Adrenal gland (tissue), 5 donors: ENCODE results near the gene MED20.

ENCODE experiments used
- POLR2A ChIP-seq, 2 donors: fragments of 450-650 bp; IDR thresholded peaks; one replicate each; pipeline ENCODE4 v1.6.1; 2017; ENCODE audit warnings: antibody characterized with exemption in 2 of 2, mild to moderate bottlenecking in 2 of 2, moderate library complexity in 1 of 2
- TF ChIP-seq, protein P1 (sequence below), 6 experiments: fragments of 450-650 bp in 4 of 6; fragments of 200-600 bp in 2 of 6; sonication (generic) in 1 of 6; IDR thresholded peaks; 1 replicate in 5 of 6; 2 replicates in 1 of 6; pipeline versions ENCODE4 v1.5.1 to v1.8.0; 2016 to 2021; ENCODE audit warnings: antibody characterized with exemption in 6 of 6, mild to moderate bottlenecking in 2 of 6, moderate library complexity in 1 of 6
- donor health status: DM: no; HTN: no; CAD: no.

DNA sequence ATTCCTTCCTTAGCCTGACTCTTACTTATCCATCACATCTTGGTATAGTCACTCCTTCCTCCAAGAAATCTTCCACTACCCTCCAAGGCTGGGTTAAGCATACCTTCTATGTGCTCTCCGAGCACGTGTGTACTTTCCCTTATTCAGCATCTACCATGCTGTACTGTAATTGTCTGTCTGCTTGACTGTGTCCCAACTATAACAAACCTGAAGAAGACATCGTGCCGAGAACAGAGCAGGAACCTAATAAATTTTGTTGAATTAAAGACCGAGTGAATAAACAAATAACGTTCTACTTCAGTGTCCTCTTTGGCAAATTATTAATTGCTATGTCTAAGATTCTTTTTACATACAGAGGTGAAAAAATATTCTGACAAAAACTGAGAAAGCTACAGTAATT lies 61.6 kb downstream of the MED20 start:
- TF ChIP-seq, protein P1, sequence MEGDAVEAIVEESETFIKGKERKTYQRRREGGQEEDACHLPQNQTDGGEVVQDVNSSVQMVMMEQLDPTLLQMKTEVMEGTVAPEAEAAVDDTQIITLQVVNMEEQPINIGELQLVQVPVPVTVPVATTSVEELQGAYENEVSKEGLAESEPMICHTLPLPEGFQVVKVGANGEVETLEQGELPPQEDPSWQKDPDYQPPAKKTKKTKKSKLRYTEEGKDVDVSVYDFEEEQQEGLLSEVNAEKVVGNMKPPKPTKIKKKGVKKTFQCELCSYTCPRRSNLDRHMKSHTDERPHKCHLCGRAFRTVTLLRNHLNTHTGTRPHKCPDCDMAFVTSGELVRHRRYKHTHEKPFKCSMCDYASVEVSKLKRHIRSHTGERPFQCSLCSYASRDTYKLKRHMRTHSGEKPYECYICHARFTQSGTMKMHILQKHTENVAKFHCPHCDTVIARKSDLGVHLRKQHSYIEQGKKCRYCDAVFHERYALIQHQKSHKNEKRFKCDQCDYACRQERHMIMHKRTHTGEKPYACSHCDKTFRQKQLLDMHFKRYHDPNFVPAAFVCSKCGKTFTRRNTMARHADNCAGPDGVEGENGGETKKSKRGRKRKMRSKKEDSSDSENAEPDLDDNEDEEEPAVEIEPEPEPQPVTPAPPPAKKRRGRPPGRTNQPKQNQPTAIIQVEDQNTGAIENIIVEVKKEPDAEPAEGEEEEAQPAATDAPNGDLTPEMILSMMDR (IDR thresholded peaks at IDR 0.05): no peak
- no peak for TF ChIP-seq POLR2A (IDR thresholded peaks at IDR 0.05)
